HepG2 (cell line): ENCODE measurements around the gene TRIO. TPM values are rescaled to one million over a fixed set of nuclear protein-coding genes. Genes with fewer than 3 reads are reported as not detected.
A peak's percentile ranks its signal among the peaks of the same experiment; 100 is the strongest.

Experiments used
- AHDC1 ChIP-seq: sonication (generic); formaldehyde crosslinking; IDR thresholded peaks from 2 replicates; pipeline ENCODE4 v1.5.1; 2020; ENCODE audit warnings: mild to moderate bottlenecking, missing genetic modification reagents, borderline replicate concordance
- ARID5B ChIP-seq: IDR thresholded peaks from 2 replicates; pipeline ENCODE4 v1.4.0; 2020; ENCODE audit warnings: mild to moderate bottlenecking, missing genetic modification reagents
- HIVEP1 ChIP-seq: sonication (generic); formaldehyde crosslinking; IDR thresholded peaks from 2 replicates; pipeline ENCODE4 v1.4.0; 2020; ENCODE audit warnings: mild to moderate bottlenecking, missing genetic modification reagents
- HNF1A ChIP-seq, 2 experiments: sonication (generic) in 1 of 2; formaldehyde crosslinking in 1 of 2; IDR thresholded peaks; 2 replicates each; pipeline versions ENCODE4 v1.4.0 to v1.6.1; 2016 to 2020; ENCODE audit warnings: borderline replicate concordance in 1 of 2, low read depth in 1 of 2, mild to moderate bottlenecking in 1 of 2, missing genetic modification reagents in 1 of 2
- MBNL3 ChIP-seq: fragments of 250-450 bp; sonication (Bioruptor Pico); conservative IDR thresholded peaks from 2 replicates; pipeline ENCODE4 v1.8.0; 2022; ENCODE audit warnings: mild to moderate bottlenecking, inconsistent platforms
- NAIF1 ChIP-seq: sonication (generic); formaldehyde crosslinking; IDR thresholded peaks from 2 replicates; pipeline ENCODE4 v1.5.0; 2020; ENCODE audit warnings: mild to moderate bottlenecking, missing genetic modification reagents, borderline replicate concordance
- SIN3A ChIP-seq: IDR thresholded peaks from 2 replicates; pipeline ENCODE4 v1.6.1; 2011; ENCODE audit warnings: low read depth, mild to moderate bottlenecking, control low read depth, low read length, borderline replicate concordance
- TEAD3 ChIP-seq: optimal IDR thresholded peaks from 2 replicates; pipeline ENCODE3; 2016; ENCODE audit warnings: borderline replicate concordance
- TMF1 ChIP-seq: sonication (generic); formaldehyde crosslinking; IDR thresholded peaks from 2 replicates; pipeline ENCODE4 v1.8.1; 2022; ENCODE audit warnings: low read depth, missing genetic modification reagents
- ZBTB7B ChIP-seq: sonication (generic); formaldehyde crosslinking; IDR thresholded peaks from 2 replicates; pipeline ENCODE4 v1.4.0; 2020; ENCODE audit warnings: missing genetic modification reagents
- ZNF510 ChIP-seq: sonication (generic); formaldehyde crosslinking; IDR thresholded peaks from 2 replicates; pipeline ENCODE4 v1.4.0; 2020; ENCODE audit warnings: low read depth, mild to moderate bottlenecking, missing genetic modification reagents
- ZNF691 ChIP-seq: sonication (generic); formaldehyde crosslinking; IDR thresholded peaks from 2 replicates; pipeline ENCODE4 v1.4.0; 2020; ENCODE audit warnings: missing genetic modification reagents, low read depth, mild to moderate bottlenecking, borderline replicate concordance
- polyA plus RNA-seq, 8 experiments: library from polyadenylated mRNA; depleted of rRNA in 3 of 8; stranded (reverse) in 7 of 8; unstranded in 1 of 8; fragments of >200 nt; fragmentation: Illumina TruSeq in 4 of 8; extraction: Trizol in 4 of 8; gene quantifications; 2 replicates each; pipeline versions ENCODE4 v1.2.1 to v1.2.3, GENCODE V29; 2011 to 2016; ENCODE audit warnings: low read depth in 4 of 8, missing spikeins in 1 of 8, mixed read lengths in 1 of 8; ENCODE audit not compliant: insufficient read depth in 1 of 8
- total RNA-seq, 5 experiments: library from RNA; depleted of rRNA; stranded (reverse); fragments of >200 nt; fragmentation: Illumina TruSeq; extraction: Trizol; gene quantifications; 2 replicates each; pipeline ENCODE4 v1.2.3, GENCODE V29; 2016; ENCODE audit warnings: low read depth in 1 of 5

TRIO gene
- total and polyA plus RNA-seq, 2 of the 13 experiments (the other 11 are each of a cell fraction or from before 2014, with no cell fraction given): 45.2 to 45.9 TPM

GRCh38 chr5:14148890-14149671 is 5.9 kb downstream of the TRIO start (continued):
- TF ChIP-seq HNF1A (IDR thresholded peaks at IDR 0.05; ENCODE audit: low read depth): peak; percentile 55
- TF ChIP-seq HNF1A (CRISPR knock-in tag; IDR thresholded peaks at IDR 0.05; ENCODE audit: borderline replicate concordance): peak; percentile 60; the same call in 1 of the 2 replicates
- no peak for TF ChIP-seq MBNL3
- TF ChIP-seq SIN3A: peak; percentile 42; the same call in 1 of the 2 replicates
- TF ChIP-seq HIVEP1: peak; percentile 46; the same call in 1 of the 2 replicates
- TF ChIP-seq TMF1 (CRISPR knock-in tag): no peak
- no peak for TF ChIP-seq AHDC1 (CRISPR knock-in tag)
- peak; percentile 3; the same call in 1 of the 2 replicates for TF ChIP-seq ZBTB7B (CRISPR knock-in tag)
- 0 out of 2 replicates have a peak, but pooled peaks have one; percentile 29 for TF ChIP-seq NAIF1 (CRISPR knock-in tag)
- TF ChIP-seq ZNF510 (CRISPR knock-in tag): no peak
- peak; percentile 40 for TF ChIP-seq TEAD3 (CRISPR knock-in tag)
- TF ChIP-seq ARID5B (CRISPR knock-in tag): peak; percentile 65; the same call in 1 of the 2 replicates
- peak; percentile 59; the same call in 1 of the 2 replicates for TF ChIP-seq ZNF691 (CRISPR knock-in tag)
